HL-60/S4 (cell line): ENCODE results near the gene GLI1.
"Not testable (repeated sequence)": the region's sequence is repeated elsewhere in the genome, so short reads cannot be mapped to it uniquely, and the experiment has no call there.

ENCODE experiments used
- in situ Hi-C: fragments of 300-500 bp; cut with MboI; formaldehyde crosslinking; loops from 2 replicates; pipeline ENCODE4 v1.14.3; 2022; ENCODE audit warnings: low sequenced_read_pairs

Gene GLI1

GRCh38 chr12:57441393-57441792 lies 18.2 kb upstream of the GLI1 start:
- in situ Hi-C loops, result not testable (repeated sequence)

- in situ Hi-C loops, result no loop called here
These were observed 17.6 kb upstream of the GLI1 start for GRCh38 chr12:57441846-57442427.

- in situ Hi-C loops, result not testable (repeated sequence)
These were observed 15.2 kb upstream of the GLI1 start for GRCh38 chr12:57444337-57444736.

GRCh38 chr12:57444744-57445143 lies 14.8 kb upstream of the GLI1 start:
- in situ Hi-C loops, result no loop called here

GRCh38 chr12:57446292-57446960 lies 13.2 kb upstream of the GLI1 start:
- in situ Hi-C loops, result no loop called here

- in situ Hi-C loops, result no loop called here
These were observed 10.9 kb upstream of the GLI1 start for GRCh38 chr12:57448669-57449068.

GRCh38 chr12:57449375-57449774 lies 10.2 kb upstream of the GLI1 start:
- in situ Hi-C loops, result no loop called here

- in situ Hi-C loops, result loop anchor here (10.0 kb wide), 1 partner anchor 185 kb away; no protein-coding TSS in a partner anchor
These were observed 9.5 kb upstream of the GLI1 start for GRCh38 chr12:57450057-57450456.

GRCh38 chr12:57451233-57451778 lies 8.3 kb upstream of the GLI1 start:
- in situ Hi-C loops, result loop anchor here (10.0 kb wide), 1 partner anchor 187 kb away; no protein-coding TSS in a partner anchor

GRCh38 chr12:57452181-57452936 lies 7.2 kb upstream of the GLI1 start:
- in situ Hi-C loops, result loop anchor here (10.0 kb wide), 1 partner anchor 188 kb away; no protein-coding TSS in a partner anchor

GRCh38 chr12:57452937-57453509 lies 6.6 kb upstream of the GLI1 start:
- in situ Hi-C loops, result loop anchor here (10.0 kb wide), 1 partner anchor 188 kb away; no protein-coding TSS in a partner anchor

- in situ Hi-C loops, result loop anchor here (10.0 kb wide), 1 partner anchor 189 kb away; no protein-coding TSS in a partner anchor
These were observed 5.4 kb upstream of the GLI1 start for GRCh38 chr12:57454213-57454565.

GRCh38 chr12:57454566-57455373 lies 4.8 kb upstream of the GLI1 start, which contains the start of gene INHBE:
TSS of gene INHBE (plus strand) at chr12:57455307. CDS start at chr12:57455537, 230 bp downstream.
- in situ Hi-C loops, result loop anchor here (10.0 kb wide), 1 partner anchor 190 kb away; no protein-coding TSS in a partner anchor

- in situ Hi-C loops, result loop anchor here (10.0 kb wide), 1 partner anchor 191 kb away; no protein-coding TSS in a partner anchor
These were observed 4.0 kb upstream of the GLI1 start for GRCh38 chr12:57455374-57456144.

GRCh38 chr12:57456145-57456700 lies 3.4 kb upstream of the GLI1 start:
- in situ Hi-C loops, result loop anchor here (10.0 kb wide), 1 partner anchor 191 kb away; no protein-coding TSS in a partner anchor

GRCh38 chr12:57456737-57457490 lies 2.7 kb upstream of the GLI1 start:
- in situ Hi-C loops, result loop anchor here (10.0 kb wide), 1 partner anchor 192 kb away; no protein-coding TSS in a partner anchor

GRCh38 chr12:57458665-57459054 lies 925 bp upstream of the GLI1 start:
- in situ Hi-C loops, result loop anchor here (10.0 kb wide), 1 partner anchor 194 kb away; no protein-coding TSS in a partner anchor
